ENCODE results near the gene MAPK12.

The MAPK12 gene

DNA sequence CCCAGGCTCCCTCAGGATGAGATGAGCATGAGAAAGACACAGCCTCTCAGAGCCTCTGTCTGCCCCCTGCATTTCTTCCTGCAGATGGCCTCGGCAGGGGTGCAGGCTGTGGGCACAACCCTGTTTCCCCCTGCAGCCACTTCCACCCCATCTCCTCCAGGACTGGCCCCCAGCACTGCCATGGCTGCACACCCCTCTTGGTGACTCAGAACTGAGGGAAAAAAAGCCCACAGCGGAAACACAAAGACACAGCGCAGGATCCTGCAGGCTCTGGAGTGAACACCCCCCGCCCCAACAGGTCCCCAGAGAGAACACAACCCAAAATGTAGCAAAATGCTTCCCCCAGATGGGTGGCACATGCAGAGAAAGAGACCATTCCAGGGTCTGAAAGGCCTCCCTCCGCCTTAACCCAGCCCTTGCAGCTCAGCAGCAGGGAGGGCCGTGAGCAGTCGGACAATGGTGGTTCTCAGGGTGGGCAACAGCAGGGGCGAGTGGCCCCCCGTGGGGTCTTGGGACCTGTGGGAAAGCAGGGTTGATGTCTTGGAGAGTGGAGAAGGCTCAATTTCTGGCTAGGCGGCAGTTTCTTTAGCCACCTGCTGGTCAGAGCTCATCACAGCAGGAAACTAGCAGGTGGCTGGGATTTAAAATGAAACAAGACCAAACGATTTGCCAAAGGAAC, 24.6 kb downstream of the MAPK12 start:
- no peak overlapping the region for H3K27ac ChIP-seq
- peaks cover 22% of the 10 kb centered on the region for H3K79me2 ChIP-seq
- TF ChIP-seq, protein P1, sequence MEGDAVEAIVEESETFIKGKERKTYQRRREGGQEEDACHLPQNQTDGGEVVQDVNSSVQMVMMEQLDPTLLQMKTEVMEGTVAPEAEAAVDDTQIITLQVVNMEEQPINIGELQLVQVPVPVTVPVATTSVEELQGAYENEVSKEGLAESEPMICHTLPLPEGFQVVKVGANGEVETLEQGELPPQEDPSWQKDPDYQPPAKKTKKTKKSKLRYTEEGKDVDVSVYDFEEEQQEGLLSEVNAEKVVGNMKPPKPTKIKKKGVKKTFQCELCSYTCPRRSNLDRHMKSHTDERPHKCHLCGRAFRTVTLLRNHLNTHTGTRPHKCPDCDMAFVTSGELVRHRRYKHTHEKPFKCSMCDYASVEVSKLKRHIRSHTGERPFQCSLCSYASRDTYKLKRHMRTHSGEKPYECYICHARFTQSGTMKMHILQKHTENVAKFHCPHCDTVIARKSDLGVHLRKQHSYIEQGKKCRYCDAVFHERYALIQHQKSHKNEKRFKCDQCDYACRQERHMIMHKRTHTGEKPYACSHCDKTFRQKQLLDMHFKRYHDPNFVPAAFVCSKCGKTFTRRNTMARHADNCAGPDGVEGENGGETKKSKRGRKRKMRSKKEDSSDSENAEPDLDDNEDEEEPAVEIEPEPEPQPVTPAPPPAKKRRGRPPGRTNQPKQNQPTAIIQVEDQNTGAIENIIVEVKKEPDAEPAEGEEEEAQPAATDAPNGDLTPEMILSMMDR (IDR thresholded peaks at IDR 0.05) = no peak
- no peak overlapping the region for H3K4me2 ChIP-seq (ENCODE audit: low read length)
- H3K9me3 ChIP-seq (ENCODE audit: control insufficient read depth, low read length) = no peaks in the 10 kb centered on the region
- no peaks in the 10 kb centered on the region for H3K27me3 ChIP-seq (ENCODE audit: control insufficient read depth, insufficient read depth, low read length)
- no peaks in the 10 kb centered on the region for H3K36me3 ChIP-seq (ENCODE audit: control insufficient read depth, insufficient read depth, low read length)
- no peak overlapping the region for H2AFZ ChIP-seq
- no peaks in the 10 kb centered on the region for H3K4me1 ChIP-seq
- H3K9ac ChIP-seq = no peak overlapping the region
- H3K4me3 ChIP-seq (ENCODE audit: low read depth, low read length) = no peak overlapping the region

DNA sequence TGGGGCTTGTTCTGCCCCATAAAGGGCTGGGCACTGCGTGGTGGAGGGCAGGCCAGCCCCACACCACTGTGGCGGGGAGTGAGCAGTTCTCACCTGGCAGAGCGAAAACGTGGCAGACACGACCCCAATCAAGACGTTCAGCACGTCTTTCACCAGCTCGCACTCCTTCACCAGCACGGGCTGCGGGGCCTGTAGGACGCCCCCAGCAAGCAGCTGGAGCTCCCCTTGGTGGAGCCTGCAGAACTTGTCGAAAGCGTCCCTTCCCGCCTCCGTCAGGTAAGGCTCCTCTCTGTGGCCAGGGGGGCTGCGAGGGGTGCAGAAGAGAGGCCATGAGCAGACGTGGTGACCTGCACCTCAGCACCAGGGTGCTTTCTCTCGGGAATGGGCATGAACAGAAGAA, 28.3 kb downstream of the MAPK12 start:
- Histone ChIP-seq H3K4me2 (ENCODE audit: low read length) (no peak overlapping the region), H3K9me3 (ENCODE audit: control insufficient read depth, low read length) (no peaks in the 10 kb centered on the region), H3K27me3 (ENCODE audit: control insufficient read depth, insufficient read depth, low read length) (no peaks in the 10 kb centered on the region), H3K4me1 (no peaks in the 10 kb centered on the region), H3K79me2 (peaks cover 13% of the 10 kb centered on the region), H3K9ac (no peak overlapping the region), H2AFZ (no peak overlapping the region), H3K27ac (no peak overlapping the region), H3K4me3 (ENCODE audit: low read depth, low read length) (no peak overlapping the region), H3K36me3 (ENCODE audit: control insufficient read depth, insufficient read depth, low read length) (no peaks in the 10 kb centered on the region)
- TF ChIP-seq, protein P1 (IDR thresholded peaks at IDR 0.05) = no peak

DNA sequence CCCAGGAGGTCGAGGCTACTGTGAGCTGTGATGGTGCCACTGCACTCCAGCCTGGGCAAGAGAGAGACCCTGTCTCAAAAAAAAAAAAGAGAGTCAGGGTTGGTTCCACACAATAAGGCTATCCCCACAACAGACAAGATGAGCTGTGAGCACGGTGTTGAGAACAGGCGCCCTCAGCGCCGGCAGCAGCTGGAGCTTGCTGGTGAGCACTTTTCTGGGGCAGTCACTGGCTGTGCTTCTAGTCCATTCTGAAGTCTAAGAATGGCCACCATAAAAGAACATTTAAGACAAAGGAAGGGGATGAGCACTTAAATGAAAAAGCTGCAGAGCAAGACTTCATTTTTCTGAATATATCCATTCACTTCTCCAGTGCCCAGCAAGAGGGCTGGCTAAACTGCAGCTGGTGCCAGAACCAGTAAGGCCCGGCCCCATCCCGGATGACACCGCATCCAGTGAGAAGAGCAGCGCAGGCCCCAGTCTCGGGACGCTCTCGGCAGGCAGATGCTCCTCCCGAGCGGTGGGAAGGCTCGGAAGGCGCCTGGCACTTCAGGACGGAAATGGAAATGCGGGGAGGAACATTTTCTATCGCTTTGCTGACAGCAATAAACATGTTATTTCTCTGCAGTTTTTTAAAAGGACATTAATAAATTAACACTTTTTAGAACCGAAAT, 28.9 kb downstream of the MAPK12 start:
- no peaks in the 10 kb centered on the region for H3K4me1 ChIP-seq
- peaks cover 13% of the 10 kb centered on the region for H3K79me2 ChIP-seq
- H3K36me3 ChIP-seq (ENCODE audit: control insufficient read depth, insufficient read depth, low read length) = no peaks in the 10 kb centered on the region
- no peaks in the 10 kb centered on the region for H3K27me3 ChIP-seq (ENCODE audit: control insufficient read depth, insufficient read depth, low read length)
- no peak overlapping the region for H3K4me2 ChIP-seq (ENCODE audit: low read length)
- H3K4me3 ChIP-seq (ENCODE audit: low read depth, low read length) = no peak overlapping the region
- TF ChIP-seq, protein P1 (IDR thresholded peaks at IDR 0.05) = no peak
- no peak overlapping the region for H3K27ac ChIP-seq
- no peaks in the 10 kb centered on the region for H3K9me3 ChIP-seq (ENCODE audit: control insufficient read depth, low read length)
- no peak overlapping the region for H3K9ac ChIP-seq
- no peak overlapping the region for H2AFZ ChIP-seq

DNA sequence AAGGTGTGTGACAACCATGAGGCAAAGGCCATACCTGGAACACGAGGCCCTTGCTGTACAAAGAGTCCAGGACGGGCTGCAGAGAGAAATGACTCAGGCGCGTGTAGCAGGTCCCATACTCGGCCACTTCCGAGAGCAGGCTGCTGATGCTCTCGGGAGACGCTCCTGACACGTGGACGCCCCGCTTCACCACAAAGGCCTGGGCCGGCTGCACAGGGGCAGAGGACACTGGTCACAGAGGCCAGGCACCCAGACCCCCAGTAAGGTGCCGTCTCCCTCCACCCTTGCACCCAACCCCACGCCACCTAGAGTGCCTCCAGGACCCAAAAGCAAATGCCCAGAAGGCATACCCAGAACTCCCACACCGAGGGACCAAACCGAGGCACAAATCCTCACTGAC, 32.1 kb downstream of the MAPK12 start:
- H3K4me1 ChIP-seq = no peaks in the 10 kb centered on the region
- no peak overlapping the region for H3K4me3 ChIP-seq (ENCODE audit: low read depth, low read length)
- H3K27me3 ChIP-seq (ENCODE audit: control insufficient read depth, insufficient read depth, low read length) = no peaks in the 10 kb centered on the region
- no peak overlapping the region for H3K9ac ChIP-seq
- H2AFZ ChIP-seq = no peak overlapping the region
- H3K79me2 ChIP-seq = peaks cover 2% of the 10 kb centered on the region
- H3K4me2 ChIP-seq (ENCODE audit: low read length) = no peak overlapping the region
- H3K36me3 ChIP-seq (ENCODE audit: control insufficient read depth, insufficient read depth, low read length) = no peaks in the 10 kb centered on the region
- TF ChIP-seq, protein P1 (IDR thresholded peaks at IDR 0.05) = no peak
- H3K9me3 ChIP-seq (ENCODE audit: control insufficient read depth, low read length) = no peaks in the 10 kb centered on the region
- no peak overlapping the region for H3K27ac ChIP-seq

DNA sequence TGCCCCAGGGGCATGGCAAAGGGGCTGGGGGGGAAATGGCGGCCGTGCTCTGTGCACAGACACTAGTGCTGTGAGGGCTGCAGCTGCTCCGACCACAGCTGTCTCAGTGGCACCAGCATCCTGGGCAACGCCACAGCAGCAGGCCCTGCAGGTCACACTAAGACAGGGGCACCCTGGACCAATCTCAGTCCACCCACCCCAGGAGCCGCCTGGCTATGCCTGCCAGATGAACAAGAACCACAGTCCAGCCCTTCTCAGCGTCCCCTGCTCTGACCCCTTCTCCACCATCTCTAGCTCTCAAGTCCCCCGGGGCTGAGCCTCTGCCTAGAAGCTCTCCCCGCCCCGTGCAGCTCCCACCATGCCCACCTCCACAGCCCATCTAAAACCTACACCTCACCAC, 33.1 kb downstream of the MAPK12 start:
- Histone ChIP-seq H3K27me3 (ENCODE audit: control insufficient read depth, insufficient read depth, low read length) (no peaks in the 10 kb centered on the region), H3K36me3 (ENCODE audit: control insufficient read depth, insufficient read depth, low read length) (no peaks in the 10 kb centered on the region), H3K9ac (no peak overlapping the region), H3K79me2 (peaks cover 2% of the 10 kb centered on the region), H3K4me2 (ENCODE audit: low read length) (no peak overlapping the region), H3K4me3 (ENCODE audit: low read depth, low read length) (no peak overlapping the region), H2AFZ (no peak overlapping the region), H3K9me3 (ENCODE audit: control insufficient read depth, low read length) (no peaks in the 10 kb centered on the region), H3K4me1 (no peaks in the 10 kb centered on the region), H3K27ac (no peak overlapping the region)
- TF ChIP-seq, protein P1 (IDR thresholded peaks at IDR 0.05) = no peak
